ENCODE results near the gene TUBB4A.

- TF ChIP-seq CTCF (IDR thresholded peaks at IDR 0.05; ENCODE audit: low read depth, low read length) (no peak), EZH2phosphoT487 (IDR thresholded peaks at IDR 0.05; ENCODE audit: low read depth) (no peak)
These were observed 49.2 kb downstream of the TUBB4A start for GRCh38 chr19:6452899-6453298.
